ENCODE data around the gene NHEJ1. TPM values are rescaled to one million over a fixed set of nuclear protein-coding genes. Genes with fewer than 3 reads are reported as not detected.

Gene NHEJ1
- polyA plus RNA-seq (2012; ENCODE audit: insufficient read depth, insufficient read length, low read depth) = 30.8 TPM

GRCh38 chr2:219160186-219161017 lies at the start of gene NHEJ1:
TSS of gene NHEJ1 (minus strand) at chr2:219160815. CDS start at chr2:219158362, 2,453 bp downstream.
- Histone ChIP-seq H3K27me3 (no peaks in the 10 kb centered on the region), H3K4me1 (no peaks in the 10 kb centered on the region), H3K36me3 (peaks cover 4% of the 10 kb centered on the region; the same call in 1 of the 2 replicates), H3K4me3 (ENCODE audit: low read depth, low read length) (peak within 1 kb of the TSS; percentile 78), H3K9me3 (no peaks in the 10 kb centered on the region)
- DNase-seq = peak; percentile 98
- TF ChIP-seq CTCF (IDR thresholded peaks at IDR 0.05; ENCODE audit: low read depth, low read length) = peak; percentile 96

DNA sequence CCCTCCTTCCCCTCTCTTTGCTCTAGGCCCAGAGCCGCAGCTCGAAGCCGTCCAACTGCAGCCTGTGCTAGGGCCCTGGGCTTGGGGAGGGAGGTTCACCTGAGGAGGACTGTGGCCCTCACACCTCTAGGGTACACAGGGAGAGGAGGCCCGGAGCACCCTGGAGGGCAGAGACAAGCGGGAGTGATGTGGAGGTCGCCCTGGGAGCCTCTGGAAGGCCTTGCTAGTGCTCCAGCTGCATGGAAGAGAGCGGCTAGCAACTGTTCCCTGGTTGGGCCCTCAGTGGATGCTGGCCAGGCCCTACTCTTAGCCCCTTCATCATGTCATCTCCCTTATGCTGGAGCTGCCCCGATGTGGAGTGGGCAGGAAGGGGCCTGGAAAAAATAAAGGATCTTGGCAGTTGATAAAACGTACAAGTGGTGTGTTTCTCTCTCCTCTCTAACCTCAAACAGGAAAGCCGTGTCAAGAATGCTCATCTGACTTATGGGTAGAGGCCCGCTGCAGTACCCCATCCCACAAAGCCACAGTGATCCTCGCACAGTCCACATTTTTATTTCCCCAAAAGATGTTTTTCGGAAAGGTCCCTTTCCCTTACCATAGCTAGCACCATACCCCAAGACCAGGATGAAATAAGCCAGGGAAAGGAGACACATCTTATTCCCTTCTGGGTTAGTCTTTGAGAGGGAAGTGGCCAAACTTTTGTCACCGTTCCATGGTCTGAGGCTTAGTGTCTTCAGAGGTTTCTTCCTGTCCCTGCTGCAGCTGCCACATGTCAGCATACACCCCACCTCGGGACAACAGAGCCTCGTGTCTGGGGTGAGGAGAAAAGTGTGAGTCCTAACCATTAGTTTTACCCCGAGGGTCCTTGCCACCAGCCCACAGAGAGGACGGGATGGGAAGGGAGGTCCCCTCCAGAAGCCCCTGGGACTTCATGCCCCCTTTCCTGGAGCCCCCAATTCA lies 48.9 kb upstream of the NHEJ1 start:
- Histone ChIP-seq H3K36me3 (peaks cover 46% of the 10 kb centered on the region), H3K27me3 (no peaks in the 10 kb centered on the region), H3K4me1 (peaks cover 11% of the 10 kb centered on the region), H3K4me3 (ENCODE audit: low read depth, low read length) (no peak overlapping the region), H3K9me3 (no peaks in the 10 kb centered on the region)
- no peak for DNase-seq
- TF ChIP-seq CTCF (IDR thresholded peaks at IDR 0.05; ENCODE audit: low read depth, low read length) = no peak

GRCh38 chr2:219207884-219208740 lies 47.5 kb upstream of the NHEJ1 start:
- H3K36me3 ChIP-seq = peaks cover 32% of the 10 kb centered on the region
- TF ChIP-seq CTCF (IDR thresholded peaks at IDR 0.05; ENCODE audit: low read depth, low read length) = no peak
- no peak for DNase-seq
- H3K4me3 ChIP-seq (ENCODE audit: low read depth, low read length) = peak overlapping the region; percentile 71
- H3K9me3 ChIP-seq = no peaks in the 10 kb centered on the region
- H3K4me1 ChIP-seq = peaks cover 11% of the 10 kb centered on the region
- H3K27me3 ChIP-seq = no peaks in the 10 kb centered on the region

DNA sequence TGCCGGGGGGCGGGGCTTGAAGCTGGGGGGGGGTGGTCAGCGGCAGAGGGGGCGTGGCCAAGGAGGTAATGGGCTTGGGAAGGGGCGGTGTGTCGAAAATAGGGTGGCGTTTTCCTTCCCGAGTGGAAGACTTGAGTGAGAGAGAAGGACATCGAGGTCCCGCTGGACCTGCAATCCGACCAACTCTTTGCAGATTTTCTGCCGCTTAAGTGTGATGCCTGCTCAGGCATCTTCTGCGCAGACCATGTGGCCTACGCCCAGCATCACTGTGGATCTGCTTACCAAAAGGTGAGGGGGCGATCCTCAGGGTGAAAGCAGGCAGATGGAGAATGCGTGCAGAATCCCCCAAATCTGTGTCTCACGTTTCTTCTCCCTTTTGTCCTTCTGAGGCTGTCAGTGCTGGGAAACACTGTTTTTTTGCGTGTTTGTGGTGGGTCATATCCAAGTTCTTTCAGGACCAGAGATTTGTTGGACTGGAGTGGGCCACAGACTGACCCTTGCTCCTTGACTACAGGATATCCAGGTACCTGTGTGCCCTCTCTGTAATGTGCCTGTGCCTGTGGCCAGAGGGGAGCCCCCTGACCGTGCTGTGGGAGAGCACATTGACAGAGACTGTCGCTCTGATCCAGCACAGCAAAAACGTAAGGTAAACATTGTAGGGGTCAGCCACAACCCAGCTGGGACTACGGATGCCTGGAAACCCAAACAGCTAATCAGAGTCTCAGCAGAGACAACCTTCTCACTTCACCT lies 46.7 kb upstream of the NHEJ1 start:
- no peaks in the 10 kb centered on the region for H3K9me3 ChIP-seq
- no peak for DNase-seq
- no peak for TF ChIP-seq CTCF (IDR thresholded peaks at IDR 0.05; ENCODE audit: low read depth, low read length)
- H3K27me3 ChIP-seq = no peaks in the 10 kb centered on the region
- peaks cover 11% of the 10 kb centered on the region for H3K4me1 ChIP-seq
- peaks cover 25% of the 10 kb centered on the region for H3K36me3 ChIP-seq
- H3K4me3 ChIP-seq (ENCODE audit: low read depth, low read length) = peak overlapping the region; percentile 71

Data from BE2C (cell line).